CD4-positive, alpha-beta T cell treated with Interleukin-4 for 4 hours (primary cell): ENCODE data around the gene TDP2.
"Not testable (repeated sequence)": the region's sequence is repeated elsewhere in the genome, so short reads cannot be mapped to it uniquely, and the experiment has no call there.

Source experiments
- DNase-seq: peaks from one replicate; pipeline ENCODE4 v3.0.0-alpha.2; 2020

Gene TDP2

DNA sequence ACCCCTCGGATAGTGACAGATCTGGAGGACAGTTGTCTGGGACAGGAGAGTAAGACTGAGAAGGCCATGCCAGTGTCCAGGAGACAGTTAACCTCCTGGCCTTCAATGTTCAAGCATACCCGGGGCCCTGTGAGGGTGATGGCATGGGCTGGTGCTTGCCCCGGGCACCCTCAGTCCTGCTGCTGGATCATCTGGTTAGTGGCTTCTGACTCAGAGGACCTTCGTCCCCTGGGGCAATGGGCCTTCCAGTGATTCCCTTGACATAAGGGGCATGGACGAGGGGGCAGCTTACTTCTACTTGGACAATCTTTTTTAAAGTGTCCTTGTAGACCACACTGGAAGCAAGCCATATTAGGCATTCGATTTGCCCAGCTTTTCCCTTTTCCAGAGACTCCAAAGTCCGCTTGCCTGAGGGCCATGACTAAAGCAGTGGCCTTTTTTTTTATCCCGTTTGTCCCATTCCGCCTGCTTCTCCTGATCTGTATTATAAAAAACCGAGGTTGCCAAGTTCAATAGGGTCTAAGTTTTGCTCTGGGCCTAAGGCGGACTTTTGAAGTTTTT lies 12.2 kb upstream of the TDP2 start:
- DNase-seq: not testable (repeated sequence)

DNA sequence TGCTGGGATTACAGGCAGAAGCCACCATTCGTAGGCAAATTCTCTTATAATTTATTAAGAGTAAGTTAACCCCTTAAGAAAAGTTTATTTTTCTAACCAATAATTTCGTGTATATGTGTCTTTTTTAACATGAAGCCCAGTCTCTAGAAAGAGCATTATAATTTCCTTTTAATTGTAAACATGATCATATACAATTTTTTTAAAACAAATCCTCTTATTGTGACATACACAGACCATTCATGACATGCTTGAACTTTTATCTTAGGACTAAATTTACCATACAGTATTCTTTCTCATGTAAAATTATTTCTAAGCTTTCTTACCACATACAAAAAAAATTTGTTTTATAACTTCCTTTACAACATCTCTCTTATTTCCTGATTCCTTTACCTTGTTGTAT lies 6.9 kb upstream of the TDP2 start:
- no peak for DNase-seq

DNA sequence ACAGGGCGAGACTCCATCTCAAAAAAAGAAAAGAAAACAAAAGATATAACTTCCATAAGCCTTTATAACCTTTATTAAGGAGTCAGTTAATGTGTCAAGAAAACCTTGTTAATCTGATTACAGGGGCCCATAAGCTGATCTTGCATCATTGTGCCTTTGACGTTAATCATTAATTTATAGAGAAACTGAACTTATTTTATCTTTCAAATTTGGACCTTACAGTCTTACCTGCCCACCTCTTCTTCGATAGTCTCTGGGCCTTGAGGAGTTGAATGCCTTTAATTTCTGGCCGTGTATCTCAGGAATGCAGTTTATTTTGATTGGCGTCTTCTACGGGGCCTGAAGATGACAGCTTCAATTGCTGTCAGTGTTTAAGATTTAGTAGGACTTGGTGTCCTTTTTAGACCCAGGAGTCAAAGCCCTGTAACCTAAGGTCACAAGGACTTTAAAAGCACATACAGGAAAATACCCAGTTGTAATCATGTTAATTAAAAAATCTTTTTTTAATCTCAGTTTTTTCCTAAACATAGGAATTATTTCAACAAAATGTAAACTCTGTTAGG lies 6.0 kb upstream of the TDP2 start:
- DNase-seq: no peak

DNA sequence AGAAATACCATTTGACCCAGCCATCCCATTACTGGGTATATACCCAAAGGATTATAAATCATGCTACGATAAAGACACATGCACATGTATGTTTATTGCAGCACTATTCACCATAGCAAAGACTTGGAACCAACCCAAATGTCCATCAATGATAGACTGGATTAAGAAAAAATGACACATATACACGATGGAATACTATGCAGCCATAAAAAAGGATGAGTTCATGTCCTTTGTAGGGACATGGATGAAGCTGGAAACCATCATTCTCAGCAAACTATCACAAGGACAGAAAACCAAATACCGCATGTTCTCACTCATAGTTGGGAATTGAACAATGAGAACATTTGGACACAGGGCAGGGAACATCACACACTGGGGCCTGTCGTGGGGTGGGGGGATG lies 4.4 kb upstream of the TDP2 start:
- not testable (repeated sequence) for DNase-seq

DNA sequence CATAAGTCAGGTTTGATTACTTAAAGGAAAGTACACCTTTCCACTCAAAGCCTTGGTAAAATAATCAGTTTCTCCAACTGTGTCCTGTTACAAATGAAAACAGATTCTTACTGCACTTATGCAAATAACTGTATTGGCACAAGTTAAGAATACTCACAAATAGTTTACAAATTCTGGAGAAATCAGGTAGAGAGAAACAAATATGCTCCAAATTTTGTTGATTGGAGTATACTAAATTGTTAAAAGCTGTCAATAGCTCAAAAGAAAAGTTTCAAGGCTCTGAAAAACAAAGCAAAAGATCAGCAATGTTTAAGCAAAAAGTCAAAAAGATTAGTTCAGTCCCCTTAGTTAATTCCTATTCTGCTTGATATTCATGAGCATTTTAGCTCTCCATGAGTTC lies 3.8 kb upstream of the TDP2 start:
- DNase-seq: not testable (repeated sequence)

DNA sequence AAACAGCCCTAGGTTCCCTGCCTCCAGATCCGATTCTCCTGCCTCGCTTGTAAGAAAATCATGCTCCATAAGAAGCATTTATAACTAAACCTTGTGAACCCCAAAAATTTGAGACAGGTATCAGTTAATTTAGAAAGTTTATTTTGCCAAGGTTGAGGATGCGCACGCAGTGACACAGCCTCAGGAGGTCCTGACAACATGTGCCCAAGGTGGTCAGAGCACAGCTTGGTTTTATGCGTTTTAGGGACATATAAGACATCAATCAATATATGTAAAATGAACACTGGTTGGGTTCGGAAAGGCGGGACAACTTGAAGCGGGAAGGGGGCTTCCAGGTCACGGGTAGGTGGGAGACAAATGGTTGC lies 2.3 kb upstream of the TDP2 start:
- no peak for DNase-seq

DNA sequence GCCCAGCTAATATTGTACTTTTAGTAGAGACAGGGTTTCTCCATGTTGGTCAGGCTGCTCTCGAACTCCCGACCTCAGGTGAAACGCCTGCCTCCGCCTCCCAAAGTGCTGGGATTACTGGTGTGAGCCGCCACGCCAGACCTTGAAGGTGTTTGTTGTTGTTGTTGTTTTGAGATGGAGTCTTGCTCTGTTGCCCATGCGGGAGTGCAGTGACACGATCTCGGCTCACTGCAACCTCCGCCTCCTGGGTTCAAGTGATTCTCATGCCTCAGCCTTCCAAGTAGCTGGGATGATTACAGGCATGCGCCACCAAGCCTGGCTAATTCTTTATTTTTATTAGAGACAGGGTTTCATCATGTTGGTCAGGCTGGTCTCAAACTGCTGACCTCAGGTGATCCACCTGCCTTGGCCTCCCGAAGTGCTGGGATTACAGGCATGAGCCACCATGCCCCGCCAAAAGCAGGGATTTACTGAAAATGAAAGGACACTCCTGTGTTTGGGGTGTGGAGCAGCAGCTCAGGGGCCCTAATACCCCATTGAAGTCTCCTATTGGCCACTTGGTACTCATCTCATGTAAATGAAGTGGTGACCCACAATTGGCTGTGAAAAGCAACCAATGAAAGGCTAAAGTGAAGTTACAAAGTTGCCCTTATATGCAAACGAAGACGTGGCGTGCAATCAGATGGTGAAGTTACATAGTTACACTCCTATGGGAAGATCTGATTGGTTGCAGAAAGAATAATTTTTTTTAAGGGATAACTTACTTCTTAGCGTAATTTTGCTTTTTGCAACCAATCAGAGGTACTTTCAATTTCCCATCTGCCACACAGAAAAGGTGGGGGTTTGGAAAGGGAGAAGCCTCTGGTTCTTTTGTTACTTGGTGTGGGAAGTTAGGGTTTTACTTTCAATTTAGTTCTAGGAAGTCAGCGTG lies 1.6 kb upstream of the TDP2 start:
- DNase-seq: not testable (repeated sequence)

DNA sequence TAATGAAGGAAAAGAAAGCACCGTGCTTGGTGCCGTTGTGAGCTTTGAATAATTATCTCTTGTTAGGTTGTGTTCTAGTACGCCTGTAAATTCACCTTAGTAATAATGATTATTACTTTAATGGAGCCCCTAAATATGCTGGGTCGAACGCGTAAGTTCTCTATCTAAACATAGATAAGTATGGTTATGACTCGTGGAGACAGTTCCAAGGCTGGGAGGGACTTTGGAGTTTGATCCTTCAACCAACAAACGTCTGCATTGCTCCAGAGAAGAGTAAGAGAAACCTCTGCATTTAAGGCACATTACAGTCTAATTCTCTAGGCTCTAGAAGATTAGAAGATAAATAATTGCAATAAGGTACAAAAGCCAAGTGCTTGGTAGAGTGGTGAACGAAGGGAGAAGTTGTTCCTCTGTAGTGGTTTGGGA lies 692 bp upstream of the TDP2 start:
- no peak for DNase-seq

DNA sequence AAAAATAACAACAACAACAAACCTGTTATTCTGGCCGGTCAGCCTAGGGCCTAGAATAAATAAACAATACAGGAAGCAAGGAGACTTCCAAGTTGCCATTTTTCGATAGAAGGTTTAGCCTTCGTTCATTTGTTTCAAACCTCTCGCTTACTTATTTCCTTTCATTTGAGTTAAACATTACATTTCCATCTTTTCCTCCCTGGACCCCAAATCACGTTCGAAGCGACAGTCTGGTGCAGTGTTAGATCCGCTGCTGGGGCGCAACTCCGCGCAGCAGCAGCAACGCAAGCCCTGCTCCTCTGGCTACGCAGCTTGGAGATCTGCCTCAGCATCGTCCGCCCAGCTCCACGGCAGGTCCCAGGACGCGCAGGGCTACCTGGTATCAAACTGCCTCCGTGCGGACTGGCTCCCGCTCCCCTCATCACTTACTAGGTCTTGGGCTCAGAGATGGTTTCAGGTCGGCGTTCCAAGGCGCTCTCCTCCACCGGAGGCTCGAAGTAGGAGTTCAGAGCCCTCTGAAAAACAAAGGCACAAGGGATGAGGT lies 530 bp downstream of the TDP2 start:
- peak; percentile 41 for DNase-seq

DNA sequence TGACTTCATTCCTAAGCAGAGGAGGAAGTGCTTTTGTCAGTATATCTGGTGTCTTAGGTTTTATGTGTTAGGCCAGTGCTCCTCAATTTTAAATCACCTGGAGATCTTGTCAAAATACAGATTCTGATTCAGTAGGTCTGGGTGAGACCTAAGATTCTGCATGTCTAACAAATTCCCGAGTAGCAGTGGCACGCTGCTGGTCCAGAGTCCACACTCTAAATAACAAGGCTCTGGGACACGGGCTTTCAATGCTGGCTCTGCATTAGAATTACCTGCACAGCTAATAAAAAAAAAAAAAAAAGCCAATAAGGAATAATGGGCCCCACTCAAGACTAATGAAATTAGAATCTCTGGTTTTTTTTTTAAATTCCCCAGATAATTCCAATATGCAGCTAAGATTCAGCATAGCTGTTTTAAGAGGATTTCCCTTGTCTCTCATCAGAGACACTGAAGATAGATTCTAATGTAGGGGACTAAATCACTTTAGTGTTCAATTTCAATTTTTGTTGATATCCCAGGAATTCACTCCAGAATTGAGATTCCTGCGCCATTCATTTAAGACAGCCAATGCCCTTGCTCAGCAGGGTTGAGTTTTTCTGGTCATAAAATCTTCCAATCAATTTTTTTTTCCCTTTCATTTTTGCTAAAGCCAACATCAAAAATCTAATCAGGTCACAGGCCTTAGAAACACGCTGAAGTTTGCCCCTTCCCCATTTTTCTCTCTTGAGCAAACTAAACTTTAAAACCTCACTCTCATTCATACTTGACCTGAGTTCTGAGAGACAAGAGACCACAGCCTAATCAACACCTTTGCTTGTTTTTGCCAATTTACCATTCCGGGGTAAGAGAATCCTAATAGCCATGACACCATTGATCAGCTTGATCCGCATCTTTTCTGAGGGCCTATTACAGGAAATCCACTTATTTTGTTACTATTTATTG lies 2.4 kb downstream of the TDP2 start:
- no peak for DNase-seq

DNA sequence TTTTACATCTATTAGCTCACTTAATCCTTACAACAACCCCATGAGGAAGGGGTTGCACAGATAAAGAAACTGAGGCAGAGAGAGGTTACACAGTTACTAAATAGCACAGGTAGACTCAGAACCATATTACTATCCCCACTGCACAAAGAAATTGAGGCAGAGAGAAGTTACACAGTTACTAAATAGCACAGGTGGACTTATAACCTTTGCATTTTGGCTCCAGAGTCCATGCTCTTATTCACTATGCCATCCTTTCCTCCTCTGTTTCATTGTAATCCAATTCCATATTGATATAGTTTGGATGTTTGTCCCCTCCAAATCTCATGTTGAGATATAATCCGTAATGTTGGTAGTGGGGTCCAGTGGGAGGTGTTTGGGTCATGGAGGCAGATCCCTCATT lies 3.5 kb downstream of the TDP2 start:
- DNase-seq: no peak

DNA sequence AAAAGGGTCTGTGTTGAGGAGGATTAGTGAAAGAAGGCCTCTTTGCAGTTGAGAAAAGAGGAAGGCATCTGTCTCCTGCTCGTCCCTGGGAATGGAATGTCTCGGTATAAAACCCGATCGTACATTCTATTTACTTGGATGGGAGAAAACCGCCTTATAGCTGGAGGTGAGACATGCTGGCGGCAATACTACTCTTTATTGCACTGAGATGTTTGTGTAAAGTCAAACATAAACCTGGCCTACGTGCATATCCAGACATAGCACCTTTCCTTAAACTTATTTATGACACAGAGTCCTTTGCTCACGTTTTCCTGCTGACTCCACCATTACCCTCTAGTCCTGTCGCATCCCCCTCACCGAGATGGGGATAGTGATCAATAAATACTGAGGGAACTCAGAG lies 4.5 kb downstream of the TDP2 start:
- DNase-seq: no peak

DNA sequence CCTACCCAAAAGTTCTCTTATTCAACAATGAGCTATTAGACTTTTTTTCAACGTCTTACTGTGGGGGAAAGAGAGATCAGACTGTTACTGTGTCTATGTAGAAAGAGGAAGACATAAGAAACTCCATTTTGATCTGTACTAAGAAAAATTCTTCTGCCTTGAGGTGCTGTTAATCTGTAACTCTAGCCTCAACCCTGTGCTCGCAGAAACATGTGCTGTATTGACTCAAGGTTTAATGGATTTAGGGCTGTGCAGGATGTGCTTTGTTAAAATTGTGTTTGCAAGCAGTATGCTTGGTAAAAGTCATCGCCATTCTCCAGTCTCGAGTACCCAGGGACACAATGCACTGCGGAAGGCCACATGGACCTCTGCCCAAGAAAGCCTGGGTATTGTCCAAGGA lies 4.9 kb downstream of the TDP2 start:
- not testable (repeated sequence) for DNase-seq

DNA sequence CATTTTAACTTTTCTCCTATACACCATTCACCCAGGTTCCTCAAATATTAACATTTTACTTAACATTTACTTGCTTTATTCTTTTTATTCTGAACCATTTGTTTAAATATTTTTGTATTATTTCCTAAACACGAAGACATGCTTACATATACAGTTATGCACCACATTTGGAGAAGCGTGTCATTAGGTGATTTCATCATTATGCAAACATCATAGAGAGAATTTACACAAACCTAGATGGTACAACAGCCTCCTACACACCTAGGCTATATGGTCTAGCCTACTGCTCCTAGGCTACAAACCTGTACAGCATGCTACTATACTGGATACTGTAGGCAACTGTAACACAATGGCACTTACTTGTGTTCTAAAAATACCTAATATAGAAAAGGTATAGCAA lies 6.6 kb downstream of the TDP2 start:
- DNase-seq: no peak

DNA sequence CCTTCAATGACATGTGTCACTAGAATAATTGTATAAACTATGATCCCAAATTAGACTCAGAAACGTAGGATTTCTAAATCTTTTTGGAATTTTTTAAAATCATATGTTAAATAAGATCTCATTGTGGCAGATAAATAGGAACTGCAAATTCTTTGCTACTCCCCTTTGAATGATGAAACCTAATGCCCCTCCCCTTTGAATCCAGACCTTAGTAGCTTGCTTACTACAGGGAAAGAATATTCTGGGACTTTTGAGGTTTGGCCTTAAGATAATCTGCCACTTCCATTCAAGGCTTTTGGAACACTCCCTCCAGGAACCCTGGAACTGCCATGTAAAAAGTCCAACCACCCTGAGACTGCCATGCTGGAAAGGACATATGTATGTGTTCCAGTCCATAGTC lies 7.1 kb downstream of the TDP2 start:
- no peak for DNase-seq

DNA sequence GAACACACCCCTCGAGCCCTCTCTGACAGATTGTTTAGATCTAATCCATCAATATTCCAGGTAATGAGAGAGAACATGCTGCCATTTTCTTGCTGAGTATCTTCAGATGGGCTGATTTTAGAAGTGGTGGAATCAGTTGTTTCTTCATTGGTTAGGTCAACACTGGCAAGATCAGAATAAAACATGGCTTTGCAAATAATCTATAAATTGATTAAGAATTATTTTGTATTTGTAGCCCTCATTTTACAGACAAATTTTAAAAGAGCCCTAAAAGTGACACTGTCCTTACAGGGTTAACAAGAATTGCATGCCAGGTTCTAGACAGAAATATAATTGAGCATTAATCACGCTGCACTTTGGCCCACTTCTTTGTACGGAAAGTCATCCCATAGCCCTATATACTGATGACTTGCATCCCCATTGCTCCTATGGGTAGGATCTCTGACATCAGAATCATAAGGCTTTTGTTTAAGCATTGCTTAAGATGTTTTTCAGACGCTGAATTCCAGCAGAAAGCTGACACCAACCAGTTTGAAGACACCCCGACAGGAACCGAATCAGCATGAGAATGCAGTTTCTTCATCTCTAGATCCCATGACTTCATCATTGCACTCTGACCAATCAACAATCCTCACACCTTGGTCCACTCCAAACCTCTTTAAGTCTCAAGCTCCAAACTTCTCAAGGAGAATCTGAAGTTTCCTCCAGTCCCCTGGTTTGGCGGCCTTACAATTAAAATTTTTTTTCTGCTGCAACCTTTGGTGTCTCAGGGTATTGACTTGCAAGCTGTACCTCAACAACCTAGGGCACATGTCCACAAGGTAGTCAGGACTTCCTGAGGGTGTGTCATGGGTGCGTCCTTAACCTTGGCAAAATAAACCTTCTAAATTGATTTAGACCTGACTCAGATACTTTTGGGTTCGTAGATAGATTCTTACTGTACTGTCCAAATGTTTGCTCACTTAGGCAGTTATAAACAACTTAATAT lies 7.8 kb downstream of the TDP2 start:
- no peak for DNase-seq

DNA sequence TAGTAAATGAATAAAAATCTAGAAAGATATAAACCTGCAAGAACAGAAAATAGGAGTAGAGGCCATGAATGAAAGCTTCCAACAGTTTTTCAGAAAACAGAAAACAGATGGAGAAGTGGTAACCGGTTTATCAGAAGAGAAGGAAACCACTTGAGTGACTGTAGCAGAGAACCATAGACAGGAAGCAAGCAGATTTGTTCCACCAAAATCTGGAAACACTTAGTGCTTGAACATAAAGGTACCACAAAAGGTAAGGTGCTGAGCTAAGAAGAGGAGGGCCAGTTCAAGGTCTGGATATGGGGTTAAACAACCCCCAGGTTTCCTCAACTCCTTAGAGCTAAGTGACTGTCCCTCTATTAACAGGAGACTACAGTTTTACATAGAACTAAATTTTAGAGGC lies 11.5 kb downstream of the TDP2 start:
- no peak for DNase-seq

DNA sequence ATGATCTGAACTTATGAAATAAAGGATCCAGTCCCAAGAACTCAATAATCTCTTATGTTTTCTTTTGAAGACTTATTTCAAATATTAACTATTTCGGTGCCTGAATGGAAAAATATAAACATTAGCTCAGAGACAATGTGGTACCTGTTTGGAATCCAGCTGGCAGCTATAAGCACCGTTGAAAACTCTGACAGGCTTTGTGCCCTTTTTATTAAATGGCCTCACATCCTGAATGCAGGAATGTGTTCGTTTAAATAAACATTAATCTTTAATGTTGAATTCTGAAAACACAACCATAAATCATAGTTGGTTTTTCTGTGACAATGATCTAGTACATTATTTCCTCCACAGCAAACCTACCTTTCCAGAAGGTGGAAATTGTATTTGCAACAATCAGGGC lies 16.3 kb downstream of the TDP2 start:
- no peak for DNase-seq

DNA sequence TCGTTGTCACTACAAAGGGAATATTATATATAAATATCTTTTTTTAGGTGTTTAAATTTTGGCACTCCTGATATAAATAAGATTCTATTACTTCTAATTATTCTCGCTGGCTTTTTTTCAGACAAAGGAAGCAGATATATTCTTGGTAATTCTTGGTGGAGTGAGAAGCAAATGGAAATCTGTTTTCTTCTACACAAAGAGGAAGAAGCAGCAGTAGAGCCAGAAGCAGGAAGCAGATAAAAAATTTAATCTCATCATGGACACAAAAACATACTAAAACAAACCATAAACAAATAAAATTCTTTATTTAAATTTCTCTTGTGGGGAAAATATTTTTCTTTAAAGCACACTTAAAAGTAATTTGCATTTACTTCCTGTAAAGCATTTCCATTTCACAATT lies 17.0 kb downstream of the TDP2 start:
- DNase-seq: no peak

DNA sequence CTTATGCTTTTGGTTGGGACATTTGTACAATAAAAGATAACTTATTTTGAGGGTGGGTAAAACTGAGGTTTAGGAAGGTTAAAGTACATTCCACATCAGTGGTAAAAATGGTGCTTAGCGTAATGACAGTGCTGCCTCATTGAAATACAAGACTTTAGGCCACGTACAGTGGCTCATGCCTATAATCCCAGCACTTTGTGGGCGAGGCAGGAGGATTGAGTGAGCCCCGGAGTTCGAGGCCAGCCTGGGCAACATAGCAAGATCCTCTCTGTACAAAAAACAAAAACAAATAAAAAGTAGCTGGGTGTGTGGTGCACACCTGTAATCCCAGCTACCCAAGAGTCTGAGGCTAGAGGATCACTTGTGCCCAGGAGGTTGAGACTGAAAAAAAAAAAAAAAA lies 18.4 kb downstream of the TDP2 start:
- DNase-seq: no peak

DNA sequence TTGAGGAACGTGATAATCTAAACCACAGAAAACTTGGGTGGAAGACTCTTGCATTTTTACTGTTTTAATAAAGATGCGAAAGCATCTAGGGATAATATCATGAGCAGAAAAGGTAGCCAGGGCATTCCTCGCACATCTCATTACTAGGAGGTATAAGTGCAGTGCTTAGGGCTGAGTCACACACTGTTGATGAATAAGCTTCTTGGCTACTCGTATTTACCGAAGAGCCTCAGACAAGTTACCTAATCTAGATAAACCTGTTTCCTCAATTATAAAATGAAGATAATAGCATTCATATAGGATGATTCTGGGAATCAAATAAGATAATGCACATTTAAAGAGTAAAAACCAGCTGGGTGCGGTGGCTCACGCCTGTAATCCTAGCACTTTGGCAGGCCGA lies 19.9 kb downstream of the TDP2 start:
- no peak for DNase-seq

DNA sequence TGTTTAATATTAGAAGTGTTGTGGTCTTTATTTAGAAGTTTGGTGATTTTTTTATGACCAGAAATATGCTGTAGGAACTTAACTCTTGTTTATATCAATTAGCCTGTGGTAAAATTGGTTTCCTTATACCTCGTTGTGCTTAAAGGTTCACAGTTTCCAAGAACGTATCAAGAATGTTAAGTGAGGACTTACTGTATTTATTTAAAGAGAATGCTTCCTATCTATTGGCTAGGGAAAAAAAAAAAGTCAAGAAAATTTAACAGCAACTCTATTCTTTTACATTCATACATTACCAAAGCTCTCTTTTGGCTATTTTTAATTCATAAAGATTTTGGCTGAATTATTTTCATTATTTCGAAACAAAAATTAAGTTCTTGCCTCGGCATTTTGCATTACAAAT lies 22.3 kb downstream of the TDP2 start:
- no peak for DNase-seq
